Fibroblast of the conjunctiva (primary cell): ENCODE results near the gene SEPTIN5.

Experiments used
- DNase-seq: peaks from one replicate; pipeline ENCODE4 v3.0.0-alpha.2; 2010; ENCODE audit warnings: low read depth

Gene SEPTIN5

DNA sequence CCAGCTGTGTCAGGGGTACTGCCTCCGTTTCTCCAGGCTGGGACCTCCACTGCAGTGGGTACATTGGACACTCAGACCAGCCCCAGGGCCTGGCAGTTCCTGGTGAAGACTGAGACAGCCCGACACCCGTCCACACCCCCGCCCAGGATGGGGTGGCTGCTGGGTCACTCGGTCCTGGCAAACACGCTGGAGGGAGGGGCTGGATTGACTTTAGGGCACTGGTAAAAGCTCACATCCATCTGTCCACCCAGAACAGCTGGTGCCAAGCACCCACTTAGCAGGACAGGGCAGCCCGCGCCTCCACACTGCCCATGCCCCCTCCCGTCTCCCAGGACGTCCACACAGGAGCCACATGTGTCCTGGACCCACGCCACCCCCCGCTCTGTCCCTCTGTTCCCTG lies 35.6 kb downstream of the SEPTIN5 start:
- DNase-seq: no peak

- no peak for DNase-seq
Measured at GRCh38 chr22:19750507-19751490, 36.5 kb downstream of the SEPTIN5 start.

DNA sequence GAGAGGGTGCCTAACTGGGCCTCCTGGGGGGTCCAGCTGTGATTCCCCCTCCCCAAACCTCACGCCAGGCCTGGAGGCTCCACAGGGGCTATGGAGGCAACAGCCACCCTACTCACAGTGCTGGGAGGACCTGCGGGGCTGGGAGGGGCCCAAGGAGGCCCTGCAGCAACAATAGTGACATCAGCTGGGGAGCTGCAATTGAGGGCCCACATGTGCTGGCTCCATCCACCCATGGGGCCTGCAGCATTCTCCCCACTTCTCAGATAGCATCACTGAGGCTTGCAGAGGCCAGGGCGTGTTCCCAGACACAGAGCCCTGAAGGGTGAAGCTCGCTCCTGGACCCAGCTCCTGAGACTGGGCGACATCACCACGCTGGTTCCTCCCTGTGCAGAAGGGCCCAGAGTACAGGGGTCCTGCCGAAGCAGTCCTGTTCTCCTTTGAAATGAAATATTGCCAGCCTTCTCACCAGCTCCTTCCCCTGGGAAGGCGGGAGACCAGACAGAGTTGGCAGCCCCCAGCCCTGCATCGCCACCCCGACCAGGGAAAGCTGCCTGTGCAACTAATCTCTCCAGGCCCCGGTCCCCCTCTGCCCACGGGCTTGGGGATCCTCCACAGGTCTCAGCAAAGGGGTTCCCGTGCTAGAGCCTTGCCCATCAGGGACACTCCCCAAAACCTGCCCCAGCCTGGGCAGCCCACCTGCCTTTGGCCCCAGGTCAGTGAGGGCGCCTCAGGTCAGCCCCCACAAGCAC lies 37.4 kb downstream of the SEPTIN5 start:
- DNase-seq: no peak

DNA sequence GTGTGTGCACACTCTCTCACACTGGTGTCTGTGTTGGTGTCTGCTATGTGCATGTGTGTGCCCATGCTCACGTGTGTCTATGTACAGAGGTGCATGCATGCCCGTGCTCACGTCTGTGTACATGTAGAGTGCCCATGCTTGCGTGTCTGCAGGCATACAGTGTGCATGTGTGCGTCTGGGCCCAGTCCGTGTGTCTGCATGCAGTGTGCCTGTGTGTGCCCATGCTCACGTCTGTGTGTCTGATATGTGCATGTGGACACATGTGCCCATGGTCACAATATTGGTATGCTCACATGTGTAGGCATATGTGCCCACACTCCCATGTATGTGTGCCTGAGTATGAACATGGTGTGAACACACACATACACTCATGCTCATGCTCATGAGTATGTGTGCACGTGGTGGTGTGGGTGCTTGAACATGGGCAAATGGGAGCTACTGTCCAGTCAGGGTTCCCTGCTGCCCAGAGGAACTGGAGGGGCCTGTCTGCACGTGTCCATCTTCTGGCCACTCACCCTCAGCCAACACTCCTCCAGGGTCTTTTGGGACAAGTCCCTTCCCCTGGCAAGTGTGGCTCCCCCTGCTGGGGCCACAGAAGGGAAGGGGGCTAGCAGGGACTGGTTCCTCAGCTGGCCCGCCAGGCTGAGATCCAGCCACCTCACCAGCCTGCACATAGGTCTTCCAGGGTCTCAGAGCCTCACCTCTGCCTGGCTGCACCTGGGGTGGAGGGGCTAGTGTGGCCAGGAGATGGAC lies 39.0 kb downstream of the SEPTIN5 start:
- DNase-seq: no peak

GRCh38 chr22:19753996-19754700 lies 39.8 kb downstream of the SEPTIN5 start:
- DNase-seq: no peak

DNA sequence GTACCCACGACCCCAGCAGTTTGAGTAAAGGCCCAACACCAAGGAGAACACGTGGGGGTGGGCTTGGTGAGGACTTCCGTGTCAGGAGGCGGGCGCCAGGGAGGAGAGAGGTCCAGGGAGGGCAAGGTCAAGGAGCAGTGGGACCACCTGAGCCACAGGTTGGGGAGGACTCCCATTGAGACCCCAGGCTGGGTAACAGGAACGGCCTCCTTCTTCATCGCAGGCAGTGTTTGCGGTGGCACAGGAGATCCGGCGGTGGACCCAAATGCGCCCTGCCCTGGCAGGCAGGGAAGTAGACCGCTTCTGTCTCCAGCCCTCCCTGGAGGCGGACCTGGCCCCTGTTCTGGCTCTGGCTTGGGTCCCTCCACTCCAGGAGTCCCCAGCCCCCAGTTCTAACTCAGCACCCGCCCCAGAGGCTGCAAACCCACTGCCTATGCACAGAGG lies 40.4 kb downstream of the SEPTIN5 start:
- no peak for DNase-seq

DNA sequence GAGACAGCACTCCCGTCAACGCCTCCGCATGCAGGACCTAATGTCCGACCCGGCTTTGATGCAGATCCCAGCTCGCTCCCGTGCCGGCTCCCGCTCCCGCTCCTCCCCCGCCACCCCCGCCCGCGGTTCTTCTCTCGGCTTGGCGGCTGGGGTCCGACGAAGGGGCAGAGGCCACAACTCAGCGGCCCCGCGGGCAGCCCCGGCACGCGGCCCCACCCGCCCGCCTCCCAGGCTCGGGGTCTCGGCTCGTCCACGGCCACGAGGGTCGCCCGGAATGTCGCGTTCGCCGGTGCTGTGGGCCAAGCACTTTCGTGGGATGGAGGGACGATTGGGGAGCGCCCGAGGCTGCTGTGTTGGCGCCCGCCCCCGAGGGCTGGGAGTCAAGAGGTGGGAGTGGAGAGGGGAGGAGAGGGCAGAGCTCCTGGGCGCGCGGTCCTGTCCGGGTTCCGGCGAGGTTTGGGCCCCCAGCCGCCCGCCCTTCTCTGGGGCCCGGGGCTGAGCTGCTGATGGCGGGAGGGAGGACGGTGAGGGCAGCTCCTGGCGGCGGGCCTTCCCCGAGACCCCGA lies 40.9 kb downstream of the SEPTIN5 start:
- DNase-seq: no peak

GRCh38 chr22:19755722-19756287 lies 41.5 kb downstream of the SEPTIN5 start:
- no peak for DNase-seq

- DNase-seq: no peak
Measured at GRCh38 chr22:19756288-19757128, 42.2 kb downstream of the SEPTIN5 start.

DNA sequence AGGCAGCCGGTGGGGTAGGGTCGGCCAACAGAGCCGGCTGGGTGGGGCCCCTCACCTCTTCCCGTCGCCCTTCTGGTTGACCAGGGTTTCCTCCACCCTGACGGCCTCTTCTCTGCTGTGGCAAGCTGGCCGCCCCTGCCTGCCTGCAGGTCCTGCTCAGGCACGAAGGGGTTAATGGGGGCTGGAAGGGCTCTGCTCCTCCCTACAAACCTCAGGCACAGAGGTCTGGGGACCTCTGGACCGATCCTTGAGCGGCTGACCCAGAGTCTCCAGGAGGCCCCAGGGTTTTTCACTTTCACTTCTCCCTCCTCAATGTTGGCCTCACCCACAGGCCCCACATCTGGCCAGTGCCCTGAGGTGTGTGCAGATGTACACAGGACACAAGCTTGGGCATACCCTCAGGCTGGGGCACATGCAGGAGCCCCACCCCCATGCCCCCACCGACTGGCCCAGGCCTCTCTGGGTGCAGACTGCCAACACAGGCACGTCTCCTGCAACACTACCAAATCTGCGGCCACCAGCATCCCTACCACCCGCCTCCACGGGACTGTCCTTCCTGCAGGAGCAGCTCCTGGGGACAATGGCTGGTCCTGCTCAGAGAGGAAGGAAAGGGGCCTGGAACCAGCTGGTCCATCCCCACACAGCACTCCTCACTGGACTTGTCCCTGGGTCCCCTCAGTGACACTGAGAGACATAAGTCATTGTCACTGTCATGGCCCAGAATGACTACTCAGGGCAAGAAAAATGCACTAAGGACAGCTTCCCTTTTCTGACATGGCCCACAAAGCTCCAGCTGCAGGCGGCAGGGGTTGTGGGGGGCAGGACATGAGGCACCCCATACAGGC lies 43.1 kb downstream of the SEPTIN5 start:
- no peak for DNase-seq

- no peak for DNase-seq
Measured at GRCh38 chr22:19757985-19758895, 43.9 kb downstream of the SEPTIN5 start.

GRCh38 chr22:19758896-19759426 lies 44.7 kb downstream of the SEPTIN5 start:
- DNase-seq: no peak

GRCh38 chr22:19759427-19760057 lies 45.2 kb downstream of the SEPTIN5 start:
- no peak for DNase-seq

- DNase-seq: no peak
Measured at GRCh38 chr22:19760058-19760950, 46.0 kb downstream of the SEPTIN5 start, which contains the start of gene TBX1. TSS of gene TBX1 (plus strand) at chr22:19760778. CDS start at chr22:19760844, 66 bp downstream.

DNA sequence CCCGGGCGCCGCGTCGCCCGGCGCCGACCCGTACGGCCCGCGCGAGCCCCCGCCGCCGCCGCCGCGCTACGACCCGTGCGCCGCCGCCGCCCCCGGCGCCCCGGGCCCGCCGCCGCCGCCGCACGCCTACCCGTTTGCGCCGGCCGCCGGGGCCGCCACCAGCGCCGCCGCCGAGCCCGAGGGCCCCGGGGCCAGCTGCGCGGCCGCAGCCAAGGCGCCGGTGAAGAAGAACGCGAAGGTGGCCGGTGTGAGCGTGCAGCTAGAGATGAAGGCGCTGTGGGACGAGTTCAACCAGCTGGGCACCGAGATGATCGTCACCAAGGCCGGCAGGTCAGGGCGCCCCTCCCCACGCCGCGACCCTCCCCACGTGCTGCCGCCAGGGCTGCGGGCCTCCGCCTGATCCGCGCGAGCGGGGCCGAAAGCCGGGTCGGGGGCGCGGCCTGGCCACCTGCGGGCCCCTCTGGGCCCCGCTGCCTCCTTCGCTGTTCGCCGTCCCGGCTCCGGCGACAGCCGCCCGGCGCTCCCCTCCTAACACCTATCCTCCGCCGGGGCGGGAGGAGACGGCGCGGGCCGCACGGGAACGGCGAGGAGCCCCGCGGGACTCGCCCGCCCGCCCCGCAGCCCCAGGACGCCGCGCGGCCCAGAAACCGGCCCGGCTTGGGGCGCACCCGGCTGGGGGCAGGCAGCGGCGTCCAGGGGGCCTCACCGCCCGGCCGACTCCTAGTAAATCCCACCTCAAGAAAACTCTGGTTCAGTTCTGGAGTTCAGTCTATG lies 46.8 kb downstream of the SEPTIN5 start:
- no peak for DNase-seq
